Heart left ventricle (tissue), 16 donors: Measurements from ENCODE around the gene DMKN. TPM values are rescaled to one million over a fixed set of nuclear protein-coding genes. Genes with fewer than 3 reads are reported as not detected.

Experiments
- ATAC-seq, 4 donors: fragments of 200-7000 bp; cut with Tn5 transposase; one replicate each; pipeline ENCODE4 v1.9.1; 2020 to 2022; ENCODE audit warnings: moderate library complexity in 4 of 4, mild to moderate bottlenecking in 3 of 4, moderate number of reproducible peaks in 1 of 4
- DNase-seq, 5 donors: peaks; one replicate each; pipeline ENCODE4 v3.0.0-alpha.2; 2020
- H3K27ac ChIP-seq, 12 donors: fragments of 200-600 bp; sonication (generic) in 4 of 12; one replicate each; pipeline versions ENCODE4 v1.5.0 to v1.8.0; 2016 to 2022; ENCODE audit warnings: mild to moderate bottlenecking in 2 of 12
- H3K27me3 ChIP-seq, 9 donors: fragments of 200-600 bp; sonication (generic) in 2 of 9; one replicate each; pipeline versions ENCODE4 v1.5.1 to v1.8.0; 2016 to 2022; ENCODE audit warnings: mild to moderate bottlenecking in 3 of 9
- H3K36me3 ChIP-seq, 9 donors: fragments of 200-600 bp; sonication (generic) in 2 of 9; one replicate each; pipeline versions ENCODE4 v1.5.0 to v1.8.0; 2018 to 2022; ENCODE audit warnings: mild to moderate bottlenecking in 2 of 9
- H3K4me1 ChIP-seq, 12 donors: fragments of 200-600 bp; sonication (generic) in 4 of 12; one replicate each; pipeline versions ENCODE4 v1.5.0 to v1.8.0; 2016 to 2022; ENCODE audit warnings: mild to moderate bottlenecking in 3 of 12
- H3K4me3 ChIP-seq, 12 donors: fragments of 200-600 bp; sonication (generic) in 4 of 12; one replicate each; pipeline versions ENCODE4 v1.5.0 to v1.8.0; 2017 to 2022; ENCODE audit warnings: mild to moderate bottlenecking in 9 of 12, moderate library complexity in 4 of 12
- H3K9me3 ChIP-seq, 12 donors: fragments of 200-600 bp; sonication (generic) in 4 of 12; one replicate each; pipeline versions ENCODE4 v1.5.0 to v1.8.0; 2016 to 2022; ENCODE audit warnings: mild to moderate bottlenecking in 1 of 12
- POLR2A ChIP-seq, 2 donors: fragments of 450-650 bp; IDR thresholded peaks; one replicate each; pipeline ENCODE4 v1.6.1; 2017; ENCODE audit warnings: antibody characterized with exemption in 2 of 2, mild to moderate bottlenecking in 2 of 2, moderate library complexity in 2 of 2
- WGBS, 4 donors: extraction: QIAGEN DNeasy Blood & Tissue Kit in 2 of 4; methylation state at CpG; one replicate each; pipeline versions ENCODE4 v1.1.5 to v1.1.7; 2013 to 2018; 5-methylcytosine and 5-hydroxymethylcytosine counted together
- intact Hi-C, 10 donors: fragments of 100-400 bp; cut with DNase I; formaldehyde crosslinking; loops; one replicate each; pipeline versions ENCODE4 v1.11.1 to v1.14.2; 2022
- polyA plus RNA-seq, 2 donors: library from polyadenylated mRNA; stranded (reverse); fragments of 200-250 nt; gene quantifications; one replicate each; pipeline ENCODE4 v1.2.3, GENCODE V29; 2013
- total RNA-seq, 9 donors: library from RNA; depleted of rRNA in 2 of 9; stranded (reverse); fragments of >200 nt in 2 of 9; fragmentation: NEBNext Ultra II Directional in 3 of 9; extraction: Animal tissue kit (Norgen Biotek cat#: 25700) in 3 of 9; gene quantifications; one replicate each; pipeline versions ENCODE4 v1.1.0 to v1.2.4, GENCODE V29; 2016 to 2023
- TF ChIP-seq, protein P1 (sequence below), 12 donors: fragments of 200-600 bp; sonication (generic) in 4 of 12; IDR thresholded peaks; one replicate each; pipeline versions ENCODE4 v1.5.0 to v1.8.0; 2018 to 2022; ENCODE audit warnings: antibody characterized with exemption in 12 of 12, mild to moderate bottlenecking in 5 of 12
- donor health status: ischemic (EF 13 %, LVEDD 7.1; RV severe dilation, severe dysfunction).
- donor health status: healthy with polysubstance abuse.
- donor health status: DM: no; HTN: yes; CAD: no.
- donor health status: DM: no; HTN: no; CAD: no.
- donor health status: ischemic (EF 25% LVEDD 6.9; RV normal size, moderate dysfunction).
- donor health status: ischemic (EF 25% LVEDD 5.7; RV mildly dilated, moderate dysfunction).
- donor health status: healthy.
- donor health status: DM: yes; HTN: yes; CAD: no.
- donor health status: ischemic (EF 35%, LVEDD 5.7; RV mildly dilated, moderate dysfunction).
- donor health status: nonischemic (EF 11% LVEDD 7.7; RV severe dilation, severe dysfunction).
- donor health status: DM: yes; HTN: yes; CAD: no.
- donor health status: PGD.
- donor health status: ischemic (EF 29% LVEDD 5.4; RV normal size, mild dysfunction).
- donor health status: nonischemic (EF 23%, LVEDD 6.1; RV moderate dilation, normal function).

DMKN gene
- total and polyA plus RNA-seq, 11 donors, result 7.8 to 38.8 (median 13.0) TPM

DNA sequence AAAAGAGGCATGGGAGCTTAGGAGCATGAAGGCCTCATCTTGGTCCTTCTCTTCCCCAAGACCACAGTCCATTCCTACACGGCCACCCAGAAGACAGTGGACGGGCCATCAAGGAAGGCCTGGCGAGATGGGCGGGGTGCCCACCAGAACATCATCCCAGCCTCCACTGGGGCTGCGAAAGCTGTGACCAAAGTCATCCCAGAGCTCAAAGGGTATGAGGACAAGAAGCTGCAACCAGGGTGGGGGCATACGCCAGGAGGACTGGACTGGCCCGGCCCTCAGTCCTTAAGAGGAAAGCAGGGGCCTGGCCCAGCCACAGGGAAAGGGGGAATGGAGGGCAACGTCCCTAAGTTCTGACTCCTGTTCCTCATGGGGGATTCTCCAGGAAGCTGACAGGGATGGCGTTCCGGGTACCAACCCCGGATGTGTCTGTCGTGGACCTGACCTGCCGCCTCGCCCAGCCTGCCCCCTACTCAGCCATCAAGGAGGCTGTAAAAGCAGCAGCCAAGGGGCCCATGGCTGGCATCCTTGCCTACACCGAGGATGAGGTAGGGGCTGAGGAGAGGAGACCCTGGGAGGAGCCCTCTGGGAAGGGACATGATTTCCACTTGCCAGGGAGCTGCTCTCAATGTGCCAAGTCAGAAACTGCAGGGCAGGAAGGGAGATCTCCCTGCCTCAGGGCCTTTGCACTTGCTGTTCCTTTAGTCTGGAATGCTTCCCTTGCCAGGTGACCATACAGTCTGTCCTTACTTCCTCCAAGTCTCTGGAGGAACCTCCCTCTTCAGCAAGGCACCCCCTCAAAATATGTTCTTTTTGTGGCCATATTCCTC lies 30.0 kb upstream of the DMKN start:
- Histone ChIP-seq H3K4me1 (peaks cover 4 to 30% (median 16%) of the 10 kb centered on the region in 12 donors), H3K9me3 (no peaks in the 10 kb centered on the region), H3K36me3 (peaks cover 0 to 12% (median 0%) of the 10 kb centered on the region in 9 donors), H3K27ac (no peak overlapping the region), H3K27me3 (no peaks in the 10 kb centered on the region), H3K4me3 (no peak overlapping the region)
- intact Hi-C loops, result loop anchor here in 3 of 10 donors (2.0 to 10.0 kb wide), 3 partner anchors 71 to 173 kb away; partner anchors contain the start of genes HAUS5 (in 1 of the 3) and KMT2B (in 1 of the 3)
- WGBS, 4 donors, result 94 to 100% (median 97%) methylated on average over 10 to 15 of the region's 15 CpGs
- ATAC-seq (no peak), DNase-seq (no peak)
- TF ChIP-seq, protein P1, sequence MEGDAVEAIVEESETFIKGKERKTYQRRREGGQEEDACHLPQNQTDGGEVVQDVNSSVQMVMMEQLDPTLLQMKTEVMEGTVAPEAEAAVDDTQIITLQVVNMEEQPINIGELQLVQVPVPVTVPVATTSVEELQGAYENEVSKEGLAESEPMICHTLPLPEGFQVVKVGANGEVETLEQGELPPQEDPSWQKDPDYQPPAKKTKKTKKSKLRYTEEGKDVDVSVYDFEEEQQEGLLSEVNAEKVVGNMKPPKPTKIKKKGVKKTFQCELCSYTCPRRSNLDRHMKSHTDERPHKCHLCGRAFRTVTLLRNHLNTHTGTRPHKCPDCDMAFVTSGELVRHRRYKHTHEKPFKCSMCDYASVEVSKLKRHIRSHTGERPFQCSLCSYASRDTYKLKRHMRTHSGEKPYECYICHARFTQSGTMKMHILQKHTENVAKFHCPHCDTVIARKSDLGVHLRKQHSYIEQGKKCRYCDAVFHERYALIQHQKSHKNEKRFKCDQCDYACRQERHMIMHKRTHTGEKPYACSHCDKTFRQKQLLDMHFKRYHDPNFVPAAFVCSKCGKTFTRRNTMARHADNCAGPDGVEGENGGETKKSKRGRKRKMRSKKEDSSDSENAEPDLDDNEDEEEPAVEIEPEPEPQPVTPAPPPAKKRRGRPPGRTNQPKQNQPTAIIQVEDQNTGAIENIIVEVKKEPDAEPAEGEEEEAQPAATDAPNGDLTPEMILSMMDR (IDR thresholded peaks at IDR 0.05), result no peak
- TF ChIP-seq POLR2A (IDR thresholded peaks at IDR 0.05), result no peak

DNA sequence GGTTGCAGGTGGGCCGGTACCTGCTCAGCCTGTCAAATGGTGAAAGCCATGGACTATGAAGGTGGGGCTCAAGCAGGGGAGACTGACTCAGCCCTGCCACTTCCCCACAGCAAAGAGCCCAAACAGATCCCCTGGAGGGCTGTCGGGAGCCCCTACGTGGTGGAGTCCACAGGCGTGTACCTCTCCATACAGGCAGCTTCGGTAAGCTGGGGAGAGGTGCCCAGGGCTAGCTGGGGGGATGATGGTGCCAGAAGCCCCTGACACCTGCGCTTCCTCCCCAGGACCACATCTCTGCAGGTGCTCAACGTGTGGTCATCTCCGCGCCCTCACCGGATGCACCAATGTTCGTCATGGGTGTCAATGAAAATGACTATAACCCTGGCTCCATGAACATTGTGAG lies 28.8 kb upstream of the DMKN start:
- ATAC-seq (no peak), DNase-seq (no peak)
- intact Hi-C loops, result loop anchor here in 2 of 10 donors (10.0 kb wide), 2 partner anchors 73 to 173 kb away; partner anchors contain the start of genes HAUS5 (in 1 of the 2) and KMT2B (in 1 of the 2)
- Histone ChIP-seq H3K4me3 (no peak overlapping the region), H3K27me3 (no peaks in the 10 kb centered on the region), H3K27ac (no peak overlapping the region), H3K9me3 (no peaks in the 10 kb centered on the region), H3K36me3 (peaks cover 0 to 6% (median 0%) of the 10 kb centered on the region in 9 donors), H3K4me1 (peaks cover 4 to 27% (median 16%) of the 10 kb centered on the region in 12 donors)
- 92 to 99% (median 95%) methylated on average over 11 of the region's 11 CpGs for WGBS, 4 donors
- TF ChIP-seq, protein P1 (IDR thresholded peaks at IDR 0.05), result no peak
- no peak for TF ChIP-seq POLR2A (IDR thresholded peaks at IDR 0.05)

DNA sequence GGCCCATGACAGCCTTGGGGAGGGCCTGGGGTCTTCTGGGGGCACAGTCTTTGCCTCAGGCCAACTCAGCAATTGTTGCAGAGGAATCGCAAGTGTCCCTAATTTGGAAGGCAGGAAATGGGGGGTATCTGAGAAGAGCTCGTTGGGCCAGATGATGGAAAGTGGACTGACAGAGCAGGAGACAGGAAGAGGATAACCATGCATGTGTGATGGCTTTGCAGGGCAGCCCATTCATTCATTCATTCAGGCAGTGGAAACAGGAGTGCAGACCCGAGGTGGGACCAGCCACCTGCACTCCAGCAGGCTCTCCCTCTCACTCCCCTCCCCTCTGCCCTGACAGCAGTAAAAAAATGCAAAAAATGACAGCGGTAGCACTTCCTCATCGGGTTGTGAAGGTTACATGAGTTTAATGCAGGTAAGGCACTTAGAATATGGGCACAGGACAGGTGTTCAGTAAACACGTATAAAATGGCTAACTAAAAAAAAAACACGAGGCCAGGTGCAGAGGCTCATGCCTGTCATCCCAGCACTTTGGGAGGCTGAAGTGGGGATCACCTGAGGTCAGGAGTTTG lies 27.0 kb upstream of the DMKN start:
- WGBS, 4 donors, result 76 to 81% (median 79%) methylated on average over 7 of the region's 7 CpGs
- Histone ChIP-seq H3K4me1 (peaks cover 0 to 12% (median 7%) of the 10 kb centered on the region in 12 donors), H3K4me3 (no peak overlapping the region), H3K36me3 (no peaks in the 10 kb centered on the region), H3K27me3 (no peaks in the 10 kb centered on the region), H3K27ac (no peak overlapping the region), H3K9me3 (no peaks in the 10 kb centered on the region)
- intact Hi-C loops, result loop anchor here in 2 of 10 donors (10.0 kb wide), 2 partner anchors 74 to 174 kb away; partner anchors contain the start of genes HAUS5 (in 1 of the 2) and KMT2B (in 1 of the 2)
- ATAC-seq (no peak), DNase-seq (no peak)
- TF ChIP-seq POLR2A (IDR thresholded peaks at IDR 0.05), result no peak
- TF ChIP-seq, protein P1 (IDR thresholded peaks at IDR 0.05), result no peak

DNA sequence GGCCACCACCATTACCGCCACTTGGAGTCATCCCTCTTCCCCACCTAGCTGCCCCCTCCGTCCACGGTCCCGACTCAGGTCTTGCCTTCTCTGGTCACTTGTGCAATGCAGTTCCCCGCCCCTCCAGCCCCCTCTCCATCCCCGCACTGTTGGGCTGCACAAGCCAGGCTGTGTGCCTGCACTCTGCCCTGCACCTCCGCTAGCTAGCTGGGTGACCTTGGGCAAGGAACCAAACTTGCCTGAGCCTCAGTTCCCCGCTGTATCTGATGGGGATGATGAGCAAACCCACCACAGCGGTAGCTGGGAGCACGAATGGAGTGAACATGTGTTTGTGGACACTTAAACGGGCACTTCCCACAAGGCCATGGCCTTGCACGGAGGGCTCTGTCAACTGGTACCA lies 26.4 kb upstream of the DMKN start:
- Histone ChIP-seq H3K4me1 (peaks cover 0 to 10% (median 7%) of the 10 kb centered on the region in 12 donors), H3K27me3 (peaks cover 0 to 2% (median 0%) of the 10 kb centered on the region in 9 donors), H3K9me3 (no peaks in the 10 kb centered on the region), H3K27ac (no peak overlapping the region), H3K36me3 (no peaks in the 10 kb centered on the region), H3K4me3 (no peak overlapping the region)
- 93 to 96% (median 94%) methylated on average over 12 of the region's 12 CpGs for WGBS, 4 donors
- intact Hi-C loops, result loop anchor here in 2 of 10 donors (10.0 kb wide), 2 partner anchors 75 to 175 kb away; partner anchors contain the start of genes HAUS5 (in 1 of the 2) and KMT2B (in 1 of the 2)
- DNase-seq, result no peak
- TF ChIP-seq POLR2A (IDR thresholded peaks at IDR 0.05), result no peak
- TF ChIP-seq, protein P1 (IDR thresholded peaks at IDR 0.05), result no peak
- ATAC-seq, result no peak
